HG03095 (cell line): ENCODE measurements around the gene CSNK1D.

Experiments
- ATAC-seq: cut with Tn5 transposase; IDR thresholded peaks from one replicate; pipeline ENCODE4 v1.9.1; 2021; ENCODE audit warnings: moderate library complexity; ENCODE audit not compliant: unreplicated experiment

CSNK1D gene

DNA sequence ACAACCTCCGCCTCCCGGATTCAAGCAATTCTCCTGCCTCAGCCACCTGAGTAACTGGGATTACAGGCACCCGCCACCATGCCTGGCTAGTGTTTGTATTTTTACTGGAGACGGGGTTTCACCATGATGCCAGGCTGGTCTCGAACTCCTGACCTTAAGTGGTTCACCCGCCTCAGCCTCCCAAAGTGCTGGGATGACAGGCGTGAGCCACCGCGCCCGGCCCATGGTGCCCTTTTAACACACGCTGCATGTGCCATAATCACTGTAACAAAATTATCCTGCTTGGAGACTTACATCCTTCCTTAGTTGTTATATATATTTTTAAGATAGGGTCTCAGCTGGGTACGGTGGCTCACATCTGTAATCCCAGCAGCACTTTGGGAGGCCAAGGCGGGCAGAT, 38.5 kb upstream of the CSNK1D start:
- no peak for ATAC-seq

- ATAC-seq, result no peak
These were observed 37.4 kb upstream of the CSNK1D start for GRCh38 chr17:82310877-82311276.

GRCh38 chr17:82309656-82310570, 36.4 kb upstream of the CSNK1D start:
- no peak for ATAC-seq

DNA sequence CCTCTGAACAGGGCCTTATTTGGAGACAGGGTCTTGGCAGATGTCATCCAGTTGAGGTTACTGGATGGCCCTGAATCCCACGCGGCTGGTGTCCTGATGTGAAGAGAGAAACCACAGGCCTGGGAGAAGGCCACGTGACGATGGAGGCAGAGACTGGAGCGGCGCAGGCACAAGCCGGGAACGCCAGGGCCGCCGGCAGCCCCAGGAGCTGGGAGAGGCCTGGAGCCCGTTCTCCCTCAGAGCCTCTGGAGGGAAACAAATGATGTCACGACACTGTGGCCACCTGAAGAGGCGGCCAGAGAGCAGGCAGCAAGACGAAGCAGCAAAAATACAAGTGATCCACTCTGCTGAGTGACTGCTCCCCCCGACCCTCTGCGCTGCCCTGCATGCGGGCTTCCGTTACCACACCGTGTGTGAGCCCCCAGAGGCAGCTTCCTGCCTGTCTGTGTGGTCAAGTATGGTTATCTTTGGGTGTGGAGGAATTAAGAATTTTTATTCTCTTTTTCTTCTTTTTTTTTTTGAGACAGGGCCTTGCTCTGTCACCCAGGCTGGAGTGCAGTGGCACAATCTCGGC, 32.3 kb upstream of the CSNK1D start:
- no peak for ATAC-seq

GRCh38 chr17:82304826-82305726, 31.6 kb upstream of the CSNK1D start:
- ATAC-seq, result no peak

GRCh38 chr17:82303944-82304808, 30.7 kb upstream of the CSNK1D start:
- no peak for ATAC-seq

DNA sequence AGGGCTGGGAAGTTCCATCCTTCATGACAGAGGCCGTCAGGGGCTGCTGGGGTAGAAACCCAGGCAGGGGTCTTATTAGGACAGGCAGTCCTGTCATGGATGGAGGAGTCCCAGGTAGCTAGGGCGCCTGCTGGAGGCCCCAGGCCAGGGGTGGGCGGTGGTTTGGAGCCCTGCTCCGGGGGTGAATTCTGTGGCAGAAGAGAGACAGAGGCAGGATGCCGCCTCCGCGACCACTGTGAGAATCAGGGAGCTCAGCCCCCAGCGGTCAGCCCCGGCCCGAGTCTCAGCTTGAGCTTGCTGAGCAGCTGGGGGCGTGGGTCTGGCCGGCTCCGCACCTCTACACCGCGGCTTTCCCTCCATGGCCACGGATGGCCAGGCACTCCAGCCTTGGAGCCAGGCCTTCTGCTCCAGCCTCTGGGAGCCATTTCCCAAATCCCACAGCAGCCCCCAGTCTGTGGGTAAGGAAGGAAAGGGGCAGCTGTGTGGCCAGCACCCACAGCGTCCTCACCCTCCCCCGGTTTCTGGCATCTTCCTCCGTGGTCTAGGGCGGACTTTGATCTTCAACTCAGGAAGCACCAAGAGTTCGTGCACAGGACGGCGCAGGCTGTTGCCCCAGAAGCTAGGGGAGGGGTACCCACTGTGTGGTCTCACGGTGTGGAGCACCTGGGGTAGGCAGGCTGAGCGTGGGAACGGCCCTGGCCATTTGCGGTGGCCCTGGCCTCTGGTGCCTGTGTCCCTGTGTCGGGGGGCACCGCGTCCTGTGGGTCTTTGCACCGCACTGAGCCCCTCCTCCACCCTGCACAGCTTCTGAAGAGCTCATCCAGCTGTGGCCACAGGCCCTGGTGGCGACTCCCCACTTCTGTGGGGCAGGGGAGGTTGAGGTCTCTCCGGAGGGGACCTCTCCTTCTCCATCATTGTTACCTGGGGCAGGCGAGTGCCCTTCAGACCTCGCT, 29.8 kb upstream of the CSNK1D start:
- no peak for ATAC-seq

DNA sequence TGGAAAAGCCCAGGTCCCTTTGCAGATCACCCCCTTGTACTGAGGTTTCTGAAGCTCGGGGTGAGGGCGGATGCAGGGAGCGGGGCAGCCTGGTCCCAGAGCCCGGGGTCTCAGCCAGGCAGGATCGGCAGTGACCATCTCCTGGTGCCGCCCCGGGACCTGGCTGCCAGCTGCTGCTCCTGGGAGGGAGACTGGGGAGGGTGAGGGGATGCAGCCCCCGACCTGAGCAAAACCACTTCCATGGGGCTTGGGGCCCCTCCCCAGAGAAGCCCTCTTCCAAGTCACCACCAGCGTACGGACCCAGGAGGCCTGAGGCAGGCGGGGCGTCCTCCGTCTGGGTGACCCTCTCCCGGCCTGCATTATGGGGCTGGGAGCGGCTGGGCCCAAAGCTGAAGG, 29.1 kb upstream of the CSNK1D start:
- ATAC-seq, result no peak

DNA sequence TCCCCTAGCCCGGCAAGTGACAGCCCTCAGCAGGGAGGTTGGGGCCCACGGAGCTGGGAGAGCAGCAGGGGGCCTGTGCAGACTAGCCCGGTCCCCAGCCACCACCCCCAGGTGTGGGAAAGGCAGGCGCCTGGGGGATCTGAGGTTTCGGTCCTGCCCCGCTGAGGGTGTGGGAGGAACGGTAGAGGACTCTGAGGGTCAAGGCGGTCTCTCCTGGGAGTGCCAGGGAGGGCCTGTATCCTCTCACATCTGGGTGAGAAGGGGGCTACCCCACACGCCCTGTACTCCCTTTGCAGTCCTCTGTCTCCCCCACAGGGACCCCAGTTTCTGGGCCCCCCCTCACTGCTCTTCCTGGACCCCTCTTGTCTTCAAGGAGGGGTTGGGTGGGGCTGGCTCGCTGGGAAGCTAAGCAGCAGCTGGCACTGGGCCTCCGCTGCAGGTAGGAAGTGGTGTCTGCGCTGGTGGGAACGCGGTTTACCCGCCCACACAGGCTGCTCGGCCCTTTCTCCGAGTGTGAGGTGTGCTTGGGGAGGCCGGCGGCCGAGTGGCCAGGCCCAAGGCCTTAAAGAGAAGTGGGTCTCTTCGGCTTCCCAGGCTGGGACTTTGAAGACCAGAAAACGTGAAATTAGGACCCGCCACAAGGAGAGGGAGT, 28.5 kb upstream of the CSNK1D start:
- ATAC-seq, result no peak

DNA sequence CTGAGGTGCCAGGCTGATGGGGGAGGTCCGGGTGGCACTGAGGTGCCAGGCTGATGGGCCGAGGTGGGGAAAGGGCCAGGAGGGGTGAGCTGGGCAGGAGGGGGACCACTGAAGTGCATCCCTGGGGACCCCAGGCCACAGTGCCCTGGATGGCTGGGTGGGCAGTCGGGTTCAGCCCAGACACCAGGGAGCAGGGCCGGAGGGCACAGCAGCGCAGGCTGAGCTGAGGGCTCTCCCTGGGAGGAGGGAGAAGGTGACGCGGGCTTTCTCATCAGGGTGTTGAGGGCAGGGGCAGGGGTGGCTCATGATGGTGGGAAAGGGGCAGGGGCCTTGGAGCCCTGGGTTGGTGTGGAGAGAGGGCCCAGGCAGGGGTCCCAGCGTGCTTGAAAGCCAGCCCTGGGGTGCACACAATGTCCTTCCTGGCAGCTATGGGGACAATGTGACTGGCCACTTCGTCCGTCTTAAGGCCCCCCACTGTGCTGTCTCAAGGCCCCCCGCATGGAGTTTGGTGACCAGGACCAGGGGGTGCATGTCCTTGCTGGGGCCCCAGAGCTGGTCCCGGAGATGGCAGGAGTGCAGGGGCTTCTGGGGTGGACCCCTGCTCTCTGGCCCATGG, 27.9 kb upstream of the CSNK1D start:
- no peak for ATAC-seq

- no peak for ATAC-seq
These were observed 27.3 kb upstream of the CSNK1D start for GRCh38 chr17:82300707-82301270.

- no peak for ATAC-seq
These were observed 26.7 kb upstream of the CSNK1D start for GRCh38 chr17:82300228-82300627.

DNA sequence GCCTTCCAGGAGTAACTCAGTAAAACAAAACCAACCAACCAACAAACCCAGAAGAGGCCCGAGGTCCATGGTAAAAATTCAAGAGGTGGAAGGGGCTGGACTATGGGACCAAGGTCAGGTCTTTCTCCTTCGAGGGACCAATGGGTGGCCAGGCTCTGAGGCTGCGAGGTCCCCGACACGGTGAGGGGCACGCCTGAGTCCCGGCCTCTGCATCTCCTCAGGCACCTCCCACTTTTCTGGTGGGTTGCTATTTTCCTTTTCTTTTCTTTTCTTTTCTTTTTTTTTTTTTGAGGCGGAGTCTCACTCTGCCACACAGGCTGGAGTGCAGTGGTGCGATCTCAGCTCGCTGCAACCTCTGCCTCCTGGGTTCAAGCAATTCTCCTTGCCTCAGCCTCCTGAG, 26.0 kb upstream of the CSNK1D start:
- ATAC-seq, result no peak

- no peak for ATAC-seq
These were observed 25.3 kb upstream of the CSNK1D start for GRCh38 chr17:82298538-82299421.

DNA sequence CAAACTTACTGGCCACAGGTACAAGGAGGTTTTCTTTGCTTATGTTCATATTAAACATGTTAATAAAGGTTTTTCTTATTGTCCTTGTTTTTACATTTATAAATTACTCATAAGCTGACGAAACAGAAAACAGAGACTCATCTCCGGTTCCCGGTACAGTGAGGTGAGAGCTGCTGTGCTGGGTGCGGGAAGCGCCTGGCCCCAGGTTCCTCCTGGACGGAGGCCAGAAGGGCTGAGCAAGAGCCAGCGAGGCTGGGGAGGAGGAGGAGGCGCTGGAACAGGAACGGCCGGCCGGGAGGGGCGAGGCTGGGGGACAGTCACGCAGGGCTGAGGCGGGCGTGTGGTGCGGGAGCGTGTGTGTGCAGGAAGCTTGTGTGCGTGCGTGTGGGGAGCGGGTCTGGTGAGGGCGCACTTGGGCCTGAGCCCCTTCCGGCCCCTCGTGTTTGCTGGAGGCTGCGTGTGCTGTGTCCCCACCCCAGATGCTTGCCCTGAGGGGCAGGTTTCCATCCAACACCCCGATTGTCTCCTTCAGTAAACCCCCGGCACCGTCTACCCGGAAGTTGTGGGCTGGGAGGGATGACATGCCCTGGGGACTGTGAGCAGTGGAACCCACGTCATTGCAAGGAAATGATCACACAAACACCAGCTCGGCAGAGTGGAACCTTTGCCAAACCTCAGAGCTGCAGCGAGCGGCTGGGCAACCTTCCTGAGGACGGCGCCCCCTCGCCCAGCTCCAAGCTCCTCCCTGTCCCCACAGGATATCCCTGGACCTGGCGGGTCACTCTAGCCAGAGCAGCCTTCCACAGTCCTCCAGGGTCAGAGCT, 24.4 kb upstream of the CSNK1D start:
- ATAC-seq, result peak; percentile 44

- no peak for ATAC-seq
These were observed 23.8 kb upstream of the CSNK1D start for GRCh38 chr17:82297280-82297713.
